GM23338 (cell line): ENCODE measurements around the gene TMCO4. TPM values are rescaled to one million over a fixed set of nuclear protein-coding genes. Genes with fewer than 3 reads are reported as not detected.

Experiments used
- ATAC-seq: fragments of 200-7000 bp; cut with Tn5 transposase; 3 replicates; pipeline ENCODE4 v1.9.1; 2020
- DNase-seq: peaks from one replicate; pipeline ENCODE4 v3.0.0-alpha.2; 2015; ENCODE audit warnings: low spot score
- H2AFZ ChIP-seq: fragments of 200-600 bp; sonication (generic); 2 replicates; pipeline ENCODE4 v1.8.0; 2016; ENCODE audit warnings: antibody characterized with exemption, mild to moderate bottlenecking, moderate library complexity
- H3F3A ChIP-seq: fragments of 200-600 bp; sonication (generic); replicated peaks from 2 replicates; pipeline ENCODE4 v1.8.0; 2017; ENCODE audit warnings: antibody characterized with exemption, mixed run types, low read depth
- H3K27ac ChIP-seq: fragments of 200-600 bp; sonication (generic); 2 replicates; pipeline ENCODE4 v1.6.1; 2016; ENCODE audit warnings: low read depth
- H3K27me3 ChIP-seq: fragments of 200-600 bp; sonication (generic); 2 replicates; pipeline ENCODE4 v1.8.0; 2016; ENCODE audit warnings: mild to moderate bottlenecking, mixed run types, moderate library complexity; ENCODE audit not compliant: insufficient read depth
- H3K36me3 ChIP-seq: fragments of 200-600 bp; sonication (generic); 2 replicates; pipeline ENCODE4 v1.8.0; 2016; ENCODE audit warnings: mild to moderate bottlenecking; ENCODE audit not compliant: insufficient read depth
- H3K4me1 ChIP-seq: fragments of 200-600 bp; sonication (generic); 2 replicates; pipeline ENCODE4 v1.8.0; 2016; ENCODE audit warnings: mild to moderate bottlenecking, moderate library complexity; ENCODE audit not compliant: insufficient read depth
- H3K4me2 ChIP-seq: fragments of 200-600 bp; sonication (generic); 2 replicates; pipeline ENCODE4 v1.7.1; 2017; ENCODE audit warnings: mixed run types
- H3K4me3 ChIP-seq: fragments of 200-600 bp; sonication (generic); 2 replicates; pipeline ENCODE4 v1.6.1; 2016; ENCODE audit warnings: mixed run types
- H3K79me2 ChIP-seq: fragments of 200-600 bp; sonication (generic); replicated peaks from 2 replicates; pipeline ENCODE4 v1.8.0; 2017; ENCODE audit warnings: mild to moderate bottlenecking; ENCODE audit not compliant: insufficient read depth
- H3K9me2 ChIP-seq: fragments of 200-600 bp; sonication (generic); 2 replicates; pipeline ENCODE4 v1.8.0; 2017; ENCODE audit not compliant: insufficient read depth
- H4K20me1 ChIP-seq: fragments of 200-600 bp; sonication (generic); replicated peaks from 2 replicates; pipeline ENCODE4 v1.8.0; 2017; ENCODE audit warnings: mild to moderate bottlenecking; ENCODE audit not compliant: insufficient read depth
- H3K27ac Mint-ChIP-seq: 2 replicates; pipeline ENCODE4 v1.8.0; 2020; ENCODE audit warnings: inconsistent platforms, mild to moderate bottlenecking, moderate library complexity, mixed read lengths
- H3K27me3 Mint-ChIP-seq: 3 replicates; pipeline ENCODE4 v1.8.0; 2022; ENCODE audit warnings: low read depth, mild to moderate bottlenecking, moderate library complexity, mixed read lengths, inconsistent platforms; ENCODE audit not compliant: insufficient read depth, poor library complexity
- H3K36me3 Mint-ChIP-seq: 3 replicates; pipeline ENCODE4 v1.8.0; 2021; ENCODE audit warnings: low read depth, mild to moderate bottlenecking, inconsistent platforms, moderate library complexity, mixed read lengths
- H3K4me1 Mint-ChIP-seq: 3 replicates; pipeline ENCODE4 v1.8.0; 2020; ENCODE audit warnings: mild to moderate bottlenecking, inconsistent platforms, mixed read lengths
- H3K4me3 Mint-ChIP-seq: 3 replicates; pipeline ENCODE4 v1.8.0; 2021; ENCODE audit warnings: moderate library complexity, mild to moderate bottlenecking, inconsistent platforms, mixed read lengths
- H3K9me3 Mint-ChIP-seq: 3 replicates; pipeline ENCODE4 v1.8.0; 2020; ENCODE audit warnings: moderate library complexity, mild to moderate bottlenecking, inconsistent platforms, mixed read lengths
- JUNB ChIP-seq: IDR thresholded peaks from one replicate; pipeline ENCODE4 v1.6.1; 2016; ENCODE audit warnings: antibody characterized with exemption; ENCODE audit not compliant: unreplicated experiment
- NANOG ChIP-seq: IDR thresholded peaks from 2 replicates; pipeline ENCODE4 v1.6.1; 2016; ENCODE audit warnings: antibody characterized with exemption, borderline replicate concordance
- POLR2AphosphoS5 ChIP-seq: IDR thresholded peaks from 2 replicates; pipeline ENCODE4 v1.6.1; 2016; ENCODE audit warnings: antibody characterized with exemption, low read depth
- STAT1 ChIP-seq: IDR thresholded peaks from one replicate; pipeline ENCODE4 v1.6.1; 2016; ENCODE audit warnings: antibody characterized with exemption; ENCODE audit not compliant: unreplicated experiment
- ZNF331 ChIP-seq: fragments of 250-450 bp; sonication (Bioruptor Pico); IDR thresholded peaks from 2 replicates; pipeline ENCODE4 v1.5.0; 2020; ENCODE audit warnings: low read depth, mild to moderate bottlenecking, moderate library complexity
- polyA plus RNA-seq: library from polyadenylated mRNA; unstranded; fragments of >200 nt; fragmentation: Nextera tagmentation; extraction: Ambion mirVana; gene quantifications from 2 replicates; pipeline ENCODE4 v1.2.1, GENCODE V29; 2016
- total RNA-seq: library from RNA; depleted of rRNA; stranded (reverse); fragments of >200 nt; shearing (Covaris generic); gene quantifications from 2 replicates; pipeline ENCODE4 v1.2.3, GENCODE V29; 2014
- TF ChIP-seq, protein P1 (sequence below), 2 experiments: fragments of 200-600 bp in 1 of 2; sonication (generic) in 1 of 2; conservative IDR thresholded peaks; 2 replicates each; pipeline versions ENCODE4 v1.5.1 to v1.6.1; 2016 to 2017; ENCODE audit warnings: antibody characterized with exemption in 2 of 2, low read depth in 2 of 2, mild to moderate bottlenecking in 2 of 2, moderate library complexity in 1 of 2
- TF ChIP-seq, protein P2 (sequence below): IDR thresholded peaks from 2 replicates; pipeline ENCODE4 v1.6.1; 2016; ENCODE audit warnings: antibody characterized with exemption
- TF ChIP-seq, protein P3 (sequence below): IDR thresholded peaks from one replicate; pipeline ENCODE4 v1.6.1; 2018; ENCODE audit warnings: antibody characterized with exemption; ENCODE audit not compliant: unreplicated experiment

Gene TMCO4
- total and polyA plus RNA-seq, 2 experiments from 2014 or later, result 2.6 to 6.9 TPM

- TF ChIP-seq, protein P1, sequence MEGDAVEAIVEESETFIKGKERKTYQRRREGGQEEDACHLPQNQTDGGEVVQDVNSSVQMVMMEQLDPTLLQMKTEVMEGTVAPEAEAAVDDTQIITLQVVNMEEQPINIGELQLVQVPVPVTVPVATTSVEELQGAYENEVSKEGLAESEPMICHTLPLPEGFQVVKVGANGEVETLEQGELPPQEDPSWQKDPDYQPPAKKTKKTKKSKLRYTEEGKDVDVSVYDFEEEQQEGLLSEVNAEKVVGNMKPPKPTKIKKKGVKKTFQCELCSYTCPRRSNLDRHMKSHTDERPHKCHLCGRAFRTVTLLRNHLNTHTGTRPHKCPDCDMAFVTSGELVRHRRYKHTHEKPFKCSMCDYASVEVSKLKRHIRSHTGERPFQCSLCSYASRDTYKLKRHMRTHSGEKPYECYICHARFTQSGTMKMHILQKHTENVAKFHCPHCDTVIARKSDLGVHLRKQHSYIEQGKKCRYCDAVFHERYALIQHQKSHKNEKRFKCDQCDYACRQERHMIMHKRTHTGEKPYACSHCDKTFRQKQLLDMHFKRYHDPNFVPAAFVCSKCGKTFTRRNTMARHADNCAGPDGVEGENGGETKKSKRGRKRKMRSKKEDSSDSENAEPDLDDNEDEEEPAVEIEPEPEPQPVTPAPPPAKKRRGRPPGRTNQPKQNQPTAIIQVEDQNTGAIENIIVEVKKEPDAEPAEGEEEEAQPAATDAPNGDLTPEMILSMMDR (conservative IDR thresholded peaks at IDR 0.05; ENCODE audit: low read depth in 2 of 2), result no peak
- TF ChIP-seq ZNF331 (no peak), NANOG (no peak), JUNB (no peak), POLR2AphosphoS5 (no peak), STAT1 (no peak)
- TF ChIP-seq, protein P2, sequence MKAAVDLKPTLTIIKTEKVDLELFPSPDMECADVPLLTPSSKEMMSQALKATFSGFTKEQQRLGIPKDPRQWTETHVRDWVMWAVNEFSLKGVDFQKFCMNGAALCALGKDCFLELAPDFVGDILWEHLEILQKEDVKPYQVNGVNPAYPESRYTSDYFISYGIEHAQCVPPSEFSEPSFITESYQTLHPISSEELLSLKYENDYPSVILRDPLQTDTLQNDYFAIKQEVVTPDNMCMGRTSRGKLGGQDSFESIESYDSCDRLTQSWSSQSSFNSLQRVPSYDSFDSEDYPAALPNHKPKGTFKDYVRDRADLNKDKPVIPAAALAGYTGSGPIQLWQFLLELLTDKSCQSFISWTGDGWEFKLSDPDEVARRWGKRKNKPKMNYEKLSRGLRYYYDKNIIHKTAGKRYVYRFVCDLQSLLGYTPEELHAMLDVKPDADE, result no peak
- TF ChIP-seq, protein P3, sequence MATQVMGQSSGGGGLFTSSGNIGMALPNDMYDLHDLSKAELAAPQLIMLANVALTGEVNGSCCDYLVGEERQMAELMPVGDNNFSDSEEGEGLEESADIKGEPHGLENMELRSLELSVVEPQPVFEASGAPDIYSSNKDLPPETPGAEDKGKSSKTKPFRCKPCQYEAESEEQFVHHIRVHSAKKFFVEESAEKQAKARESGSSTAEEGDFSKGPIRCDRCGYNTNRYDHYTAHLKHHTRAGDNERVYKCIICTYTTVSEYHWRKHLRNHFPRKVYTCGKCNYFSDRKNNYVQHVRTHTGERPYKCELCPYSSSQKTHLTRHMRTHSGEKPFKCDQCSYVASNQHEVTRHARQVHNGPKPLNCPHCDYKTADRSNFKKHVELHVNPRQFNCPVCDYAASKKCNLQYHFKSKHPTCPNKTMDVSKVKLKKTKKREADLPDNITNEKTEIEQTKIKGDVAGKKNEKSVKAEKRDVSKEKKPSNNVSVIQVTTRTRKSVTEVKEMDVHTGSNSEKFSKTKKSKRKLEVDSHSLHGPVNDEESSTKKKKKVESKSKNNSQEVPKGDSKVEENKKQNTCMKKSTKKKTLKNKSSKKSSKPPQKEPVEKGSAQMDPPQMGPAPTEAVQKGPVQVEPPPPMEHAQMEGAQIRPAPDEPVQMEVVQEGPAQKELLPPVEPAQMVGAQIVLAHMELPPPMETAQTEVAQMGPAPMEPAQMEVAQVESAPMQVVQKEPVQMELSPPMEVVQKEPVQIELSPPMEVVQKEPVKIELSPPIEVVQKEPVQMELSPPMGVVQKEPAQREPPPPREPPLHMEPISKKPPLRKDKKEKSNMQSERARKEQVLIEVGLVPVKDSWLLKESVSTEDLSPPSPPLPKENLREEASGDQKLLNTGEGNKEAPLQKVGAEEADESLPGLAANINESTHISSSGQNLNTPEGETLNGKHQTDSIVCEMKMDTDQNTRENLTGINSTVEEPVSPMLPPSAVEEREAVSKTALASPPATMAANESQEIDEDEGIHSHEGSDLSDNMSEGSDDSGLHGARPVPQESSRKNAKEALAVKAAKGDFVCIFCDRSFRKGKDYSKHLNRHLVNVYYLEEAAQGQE, result no peak
Measured at GRCh38 chr1:19768353-19769210, 31.1 kb downstream of the TMCO4 start (continued).

DNA sequence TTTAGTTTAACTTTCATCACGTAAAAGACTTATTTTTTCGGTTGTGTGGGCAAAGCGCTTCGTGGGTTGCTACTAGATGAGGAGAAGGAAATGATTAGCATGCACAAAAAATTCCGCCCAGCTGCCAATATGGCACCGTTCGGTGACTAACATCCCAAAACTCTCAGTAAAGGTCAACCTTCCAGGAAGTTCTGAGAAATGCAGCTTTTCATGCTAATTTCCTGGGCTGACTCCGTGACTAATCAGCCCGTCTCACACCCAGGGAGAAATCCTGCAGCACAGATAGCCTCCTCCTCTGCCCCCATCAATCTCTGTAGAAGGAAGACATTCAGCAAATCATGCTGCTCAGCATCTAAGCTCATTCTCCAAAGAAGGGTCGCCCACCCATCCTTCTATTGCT, 34.1 kb downstream of the TMCO4 start:
- H3K4me3 ChIP-seq, result no peak overlapping the region
- H3F3A ChIP-seq, result no peaks in the 10 kb centered on the region
- H3K79me2 ChIP-seq, result no peaks in the 10 kb centered on the region
- TF ChIP-seq NANOG (no peak), ZNF331 (no peak), POLR2AphosphoS5 (no peak)
- H3K4me1 ChIP-seq, result peaks cover 10% of the 10 kb centered on the region; the same call in 1 of the 2 replicates
- Mint-ChIP-seq H3K27ac (no peak overlapping the region), H3K4me1 (peaks cover 27% of the 10 kb centered on the region), H3K27me3 (peaks cover 20% of the 10 kb centered on the region), H3K36me3 (no peaks in the 10 kb centered on the region), H3K4me3 (no peak overlapping the region), H3K9me3 (no peaks in the 10 kb centered on the region)
- no peak overlapping the region for H3K27ac ChIP-seq
- H3K27me3 ChIP-seq, result no peaks in the 10 kb centered on the region
- H2AFZ ChIP-seq, result no peak overlapping the region
- H3K4me2 ChIP-seq, result no peak overlapping the region
- no peaks in the 10 kb centered on the region for H3K36me3 ChIP-seq
- no peak for DNase-seq
- no peak for ATAC-seq
- H3K9me2 ChIP-seq, result no peaks in the 10 kb centered on the region
- no peaks in the 10 kb centered on the region; the same call in 1 of the 2 replicates for H4K20me1 ChIP-seq
